CD4-positive, CD25-positive, alpha-beta regulatory T cell (primary cell): ENCODE results near the gene HHAT. TPM values are rescaled to one million over a fixed set of nuclear protein-coding genes. Genes with fewer than 3 reads are reported as not detected.

Experiments used
- ATAC-seq, 2 donors: fragments of 150-1000 bp; cut with Tn5 transposase; one replicate each; pipeline ENCODE4 v1.10.0; 2021; ENCODE audit warnings: low read depth in 2 of 2, moderate number of reproducible peaks in 2 of 2, moderate library complexity in 1 of 2
- DNase-seq, 3 donors: peaks; one replicate each; pipeline versions ENCODE4 v3.0.0 to v3.0.0-alpha.2; 2012 to 2022; ENCODE audit warnings: mixed read lengths in 1 of 3
- H3K27ac ChIP-seq: one replicate; pipeline ENCODE4 v1.7.0; 2013; ENCODE audit warnings: mild to moderate bottlenecking, low read length; ENCODE audit not compliant: insufficient read depth, poor library complexity, severe bottlenecking
- H3K27me3 ChIP-seq: one replicate; pipeline ENCODE4 v1.7.0; 2013; ENCODE audit warnings: low read length; ENCODE audit not compliant: control insufficient read depth, insufficient read depth
- H3K36me3 ChIP-seq: one replicate; pipeline ENCODE4 v1.7.0; 2013; ENCODE audit warnings: mild to moderate bottlenecking, low read length, moderate library complexity; ENCODE audit not compliant: control insufficient read depth, insufficient read depth
- H3K4me1 ChIP-seq: 2 replicates; pipeline ENCODE4 v1.7.0; 2013; ENCODE audit warnings: mild to moderate bottlenecking, low read length; ENCODE audit not compliant: insufficient read depth, control insufficient read depth, poor library complexity, severe bottlenecking
- H3K4me3 ChIP-seq: one replicate; pipeline ENCODE4 v1.7.0; 2013; ENCODE audit warnings: low read depth, mild to moderate bottlenecking, low read length, moderate library complexity
- H3K9me3 ChIP-seq, 2 experiments: 1 replicate in 1 of 2; 2 replicates in 1 of 2; pipeline ENCODE4 v1.7.0; 2013; ENCODE audit warnings: low read length in 2 of 2, mild to moderate bottlenecking in 1 of 2, moderate library complexity in 1 of 2; ENCODE audit not compliant: control insufficient read depth in 2 of 2
- H3K27ac Mint-ChIP-seq, 3 donors: one replicate each; pipeline ENCODE4 v1.8.0; 2020 to 2022; ENCODE audit warnings: mild to moderate bottlenecking in 3 of 3, mixed read lengths in 3 of 3, moderate library complexity in 2 of 3
- H3K27me3 Mint-ChIP-seq: one replicate; pipeline ENCODE4 v1.8.0; 2022; ENCODE audit warnings: mild to moderate bottlenecking, mixed read lengths
- H3K36me3 Mint-ChIP-seq: one replicate; pipeline ENCODE4 v1.8.0; 2020; ENCODE audit warnings: mixed read lengths
- H3K4me1 Mint-ChIP-seq, 4 donors: one replicate each; pipeline ENCODE4 v1.8.0; 2020 to 2022; ENCODE audit warnings: mixed read lengths in 4 of 4, mild to moderate bottlenecking in 1 of 4
- H3K4me3 Mint-ChIP-seq, 4 donors: one replicate each; pipeline ENCODE4 v1.8.0; 2020 to 2022; ENCODE audit warnings: mild to moderate bottlenecking in 4 of 4, mixed read lengths in 4 of 4, moderate library complexity in 3 of 4
- H3K9me3 Mint-ChIP-seq, 7 donors: one replicate each; pipeline ENCODE4 v1.8.0; 2020 to 2022; ENCODE audit warnings: mixed read lengths in 7 of 7, mild to moderate bottlenecking in 3 of 7, moderate library complexity in 2 of 7
- polyA plus RNA-seq, 4 donors: library from polyadenylated mRNA; unstranded; fragments of 300-500 nt; fragmentation: Illumina TruSeq; gene quantifications; one replicate each; pipeline ENCODE4 v1.2.3, GENCODE V29; 2021
- total RNA-seq: library from RNA; stranded (reverse); gene quantifications from one replicate; pipeline ENCODE4 v1.2.3, GENCODE V29; 2022

The HHAT gene
- total and polyA plus RNA-seq, 5 donors from 2014 or later: 1.4 to 6.0 (median 2.0) TPM

GRCh38 chr1:210677533-210677932, 348.8 kb downstream of the HHAT start:
- peaks cover under 1% of the 10 kb centered on the region for H3K27me3 Mint-ChIP-seq
- no peaks in the 10 kb centered on the region for H3K36me3 ChIP-seq
- H3K4me3 Mint-ChIP-seq: no peak overlapping the region
- DNase-seq (no peak), ATAC-seq (no peak)
- no peak overlapping the region for H3K4me3 ChIP-seq
- H3K27ac ChIP-seq: no peak overlapping the region
- H3K9me3 Mint-ChIP-seq: peaks cover 0 to 1% (median 0%) of the 10 kb centered on the region in 7 donors
- no peaks in the 10 kb centered on the region for H3K36me3 Mint-ChIP-seq
- H3K9me3 ChIP-seq: no peaks in the 10 kb centered on the region
- no peaks in the 10 kb centered on the region for H3K4me1 ChIP-seq
- H3K27ac Mint-ChIP-seq: no peak overlapping the region
- no peaks in the 10 kb centered on the region for H3K4me1 Mint-ChIP-seq
- no peaks in the 10 kb centered on the region for H3K27me3 ChIP-seq

- Mint-ChIP-seq H3K4me1 (no peaks in the 10 kb centered on the region), H3K9me3 (peaks cover 0 to 1% (median 0%) of the 10 kb centered on the region in 7 donors), H3K27me3 (no peaks in the 10 kb centered on the region), H3K4me3 (no peak overlapping the region), H3K36me3 (no peaks in the 10 kb centered on the region), H3K27ac (no peak overlapping the region)
- ATAC-seq (no peak), DNase-seq (no peak)
- no peaks in the 10 kb centered on the region for H3K27me3 ChIP-seq
- H3K4me3 ChIP-seq: no peak overlapping the region
- no peak overlapping the region for H3K27ac ChIP-seq
- H3K9me3 ChIP-seq: no peaks in the 10 kb centered on the region
- H3K36me3 ChIP-seq: no peaks in the 10 kb centered on the region
- no peaks in the 10 kb centered on the region for H3K4me1 ChIP-seq
These were observed 349.6 kb downstream of the HHAT start for GRCh38 chr1:210678306-210678705.

GRCh38 chr1:210681158-210681557, 352.5 kb downstream of the HHAT start:
- peaks cover 0 to 4% (median 0%) of the 10 kb centered on the region in 4 donors for H3K4me1 Mint-ChIP-seq
- Histone ChIP-seq H3K27ac (no peak overlapping the region), H3K4me1 (no peaks in the 10 kb centered on the region), H3K9me3 (no peaks in the 10 kb centered on the region), H3K27me3 (no peaks in the 10 kb centered on the region), H3K36me3 (no peaks in the 10 kb centered on the region), H3K4me3 (no peak overlapping the region)
- H3K9me3 Mint-ChIP-seq: no peaks in the 10 kb centered on the region
- no peaks in the 10 kb centered on the region for H3K36me3 Mint-ChIP-seq
- no peak overlapping the region for H3K27ac Mint-ChIP-seq
- ATAC-seq: no peak
- no peak for DNase-seq
- peaks cover 4% of the 10 kb centered on the region for H3K27me3 Mint-ChIP-seq
- no peak overlapping the region for H3K4me3 Mint-ChIP-seq

- ATAC-seq (no peak), DNase-seq (no peak)
- no peak overlapping the region for H3K4me3 Mint-ChIP-seq
- no peaks in the 10 kb centered on the region for H3K36me3 Mint-ChIP-seq
- H3K9me3 Mint-ChIP-seq: no peaks in the 10 kb centered on the region
- H3K4me1 Mint-ChIP-seq: peaks cover 0 to 4% (median 0%) of the 10 kb centered on the region in 4 donors
- peaks cover 4% of the 10 kb centered on the region for H3K27me3 Mint-ChIP-seq
- Histone ChIP-seq H3K4me1 (no peaks in the 10 kb centered on the region), H3K27me3 (no peaks in the 10 kb centered on the region), H3K27ac (no peak overlapping the region), H3K36me3 (no peaks in the 10 kb centered on the region), H3K4me3 (no peak overlapping the region), H3K9me3 (no peaks in the 10 kb centered on the region)
- H3K27ac Mint-ChIP-seq: no peak overlapping the region
These were observed 354.8 kb downstream of the HHAT start for GRCh38 chr1:210683403-210684047.

GRCh38 chr1:210684466-210685294, 356.0 kb downstream of the HHAT start:
- Histone ChIP-seq H3K36me3 (no peaks in the 10 kb centered on the region), H3K9me3 (no peaks in the 10 kb centered on the region), H3K27me3 (no peaks in the 10 kb centered on the region), H3K27ac (no peak overlapping the region), H3K4me1 (no peaks in the 10 kb centered on the region), H3K4me3 (no peak overlapping the region)
- Mint-ChIP-seq H3K9me3 (no peaks in the 10 kb centered on the region), H3K36me3 (no peaks in the 10 kb centered on the region), H3K27me3 (peaks cover 4% of the 10 kb centered on the region), H3K4me1 (peaks cover 0 to 4% (median 0%) of the 10 kb centered on the region in 4 donors), H3K4me3 (no peak overlapping the region), H3K27ac (no peak overlapping the region)
- DNase-seq: peak in 1 of 3 donors; percentile 8
- no peak for ATAC-seq

- ATAC-seq: no peak
- Histone ChIP-seq H3K4me1 (no peaks in the 10 kb centered on the region), H3K36me3 (no peaks in the 10 kb centered on the region), H3K9me3 (no peaks in the 10 kb centered on the region), H3K27me3 (no peaks in the 10 kb centered on the region), H3K27ac (no peak overlapping the region), H3K4me3 (no peak overlapping the region)
- peaks cover 0 to 4% (median 0%) of the 10 kb centered on the region in 4 donors for H3K4me1 Mint-ChIP-seq
- no peak overlapping the region for H3K4me3 Mint-ChIP-seq
- H3K36me3 Mint-ChIP-seq: no peaks in the 10 kb centered on the region
- peaks cover 4% of the 10 kb centered on the region for H3K27me3 Mint-ChIP-seq
- H3K27ac Mint-ChIP-seq: no peak overlapping the region
- no peak for DNase-seq
- H3K9me3 Mint-ChIP-seq: no peaks in the 10 kb centered on the region
These were observed 356.6 kb downstream of the HHAT start for GRCh38 chr1:210685295-210685650.

- no peak overlapping the region for H3K27ac Mint-ChIP-seq
- ATAC-seq (no peak), DNase-seq (no peak)
- Histone ChIP-seq H3K36me3 (no peaks in the 10 kb centered on the region), H3K27ac (no peak overlapping the region), H3K4me3 (no peak overlapping the region), H3K9me3 (no peaks in the 10 kb centered on the region), H3K27me3 (no peaks in the 10 kb centered on the region), H3K4me1 (no peaks in the 10 kb centered on the region)
- peaks cover 0 to 4% (median 0%) of the 10 kb centered on the region in 4 donors for H3K4me1 Mint-ChIP-seq
- H3K36me3 Mint-ChIP-seq: no peaks in the 10 kb centered on the region
- no peaks in the 10 kb centered on the region for H3K9me3 Mint-ChIP-seq
- peaks cover 4% of the 10 kb centered on the region for H3K27me3 Mint-ChIP-seq
- no peak overlapping the region for H3K4me3 Mint-ChIP-seq
These were observed 358.1 kb downstream of the HHAT start for GRCh38 chr1:210686841-210687240.
